Endothelial cell of umbilical vein (primary cell): ENCODE data around the gene SNPH. TPM values are rescaled to one million over a fixed set of nuclear protein-coding genes. Genes with fewer than 3 reads are reported as not detected.

ENCODE experiments used
- BruUV-seq: library from RNA; stranded (reverse); fragments of 400-500 nt; replicated peaks from 2 replicates; lab custom pipeline; 2021; lab: Mats Ljungman, UMichigan
- CTCF ChIA-PET: fragments of 300-600, 350-600 bp; sonication (Branson Sonifier 250); formaldehyde crosslinking; loops from one replicate; lab custom pipeline; 2021; ENCODE audit warnings: antibody characterized with exemption, inconsistent platforms; lab: Charles Lee
- POLR2A ChIA-PET: fragments of 300-600, 350-600 bp; sonication (Branson Sonifier 250); formaldehyde crosslinking; loops from one replicate; lab custom pipeline; 2021; ENCODE audit warnings: antibody characterized with exemption, inconsistent platforms; lab: Charles Lee
- DNase-seq: peaks from one replicate; pipeline ENCODE4 v3.0.0-alpha.2; 2011; ENCODE audit warnings: low read depth, low spot score
- FAIRE-seq: peaks from 2 replicates; lab custom pipeline; 2011; peaks lifted over from hg19 to GRCh38; lab: Jason Lieb, UNC
- H2AFZ ChIP-seq: 2 replicates; pipeline ENCODE4 v1.6.0; 2012; ENCODE audit warnings: low read depth, low read length, control low read depth, inconsistent platforms
- H3K27ac ChIP-seq: 2 replicates; pipeline ENCODE4 v1.5.1; 2011; ENCODE audit warnings: low read depth, mild to moderate bottlenecking, control low read depth, low read length, moderate library complexity; ENCODE audit not compliant: insufficient read depth
- H3K27me3 ChIP-seq, 2 experiments: 2 replicates each; pipeline versions ENCODE4 v1.6.0 to v1.6.1; 2011; ENCODE audit warnings: low read length in 2 of 2, mixed read lengths in 1 of 2; ENCODE audit not compliant: control insufficient read depth in 2 of 2, insufficient read depth in 2 of 2
- H3K36me3 ChIP-seq, 2 experiments: 2 replicates in 1 of 2; 3 replicates in 1 of 2; pipeline ENCODE4 v1.5.1; 2011; ENCODE audit warnings: low read length in 2 of 2, mild to moderate bottlenecking in 1 of 2, moderate library complexity in 1 of 2; ENCODE audit not compliant: control insufficient read depth in 2 of 2, insufficient read depth in 2 of 2; ENCODE audit errors: extremely low read depth in 1 of 2
- H3K4me1 ChIP-seq: 3 replicates; pipeline ENCODE4 v1.5.1; 2011; ENCODE audit warnings: mild to moderate bottlenecking, low read length; ENCODE audit not compliant: control insufficient read depth, insufficient read depth; ENCODE audit errors: extremely low read depth
- H3K4me2 ChIP-seq: 2 replicates; pipeline ENCODE4 v1.6.1; 2011; ENCODE audit warnings: low read length, control low read depth, mixed read lengths; ENCODE audit not compliant: insufficient read depth
- H3K4me3 ChIP-seq, 3 experiments: fragments of 200-600 bp in 1 of 3; sonication (generic), shearing (Covaris generic) in 1 of 3; replicated peaks in 1 of 3; 2 replicates each; pipeline ENCODE4 v1.5.1; 2011 to 2016; ENCODE audit warnings: control low read depth in 3 of 3, low read length in 3 of 3, mild to moderate bottlenecking in 2 of 3, inconsistent platforms in 1 of 3, low read depth in 1 of 3, moderate library complexity in 1 of 3; ENCODE audit not compliant: insufficient read depth in 1 of 3
- H3K79me2 ChIP-seq: 2 replicates; pipeline ENCODE4 v1.6.0; 2012; ENCODE audit warnings: low read length, inconsistent platforms; ENCODE audit not compliant: control insufficient read depth, insufficient read depth
- H3K9ac ChIP-seq: replicated peaks from 2 replicates; pipeline ENCODE3; 2011; ENCODE audit warnings: low read length, control low read depth; ENCODE audit not compliant: insufficient read depth; ENCODE audit errors: extremely low read depth
- H3K9me1 ChIP-seq: replicated peaks from 3 replicates; pipeline ENCODE4 v1.6.0; 2011; ENCODE audit warnings: mild to moderate bottlenecking, low read length; ENCODE audit not compliant: control insufficient read depth, insufficient read depth; ENCODE audit errors: extremely low read depth
- H3K9me3 ChIP-seq: replicated peaks from 2 replicates; pipeline ENCODE4 v1.5.1; 2012; ENCODE audit warnings: low read length, inconsistent platforms; ENCODE audit not compliant: control insufficient read depth, insufficient read depth
- H4K20me1 ChIP-seq: replicated peaks from 2 replicates; pipeline ENCODE3; 2011; ENCODE audit warnings: mild to moderate bottlenecking, low read length; ENCODE audit not compliant: control insufficient read depth, insufficient read depth; ENCODE audit errors: extremely low read depth
- EZH2 ChIP-seq: IDR thresholded peaks from 2 replicates; pipeline ENCODE4 v1.6.1; 2012; ENCODE audit warnings: borderline replicate concordance, low read depth, mild to moderate bottlenecking, moderate library complexity, low read length, inconsistent platforms; ENCODE audit not compliant: severe bottlenecking
- FOS ChIP-seq: IDR thresholded peaks from 2 replicates; pipeline ENCODE4 v1.6.1; 2011; ENCODE audit warnings: mild to moderate bottlenecking, low read length, moderate library complexity, borderline replicate concordance; ENCODE audit not compliant: insufficient read depth
- GATA2 ChIP-seq: IDR thresholded peaks from 2 replicates; pipeline ENCODE4 v1.7.0; 2011; ENCODE audit warnings: low read depth, mild to moderate bottlenecking, moderate library complexity, mixed read lengths, low read length; ENCODE audit not compliant: insufficient read length, insufficient read depth
- JUN ChIP-seq: IDR thresholded peaks from 2 replicates; pipeline ENCODE4 v1.6.1; 2011; ENCODE audit warnings: borderline replicate concordance, low read depth; ENCODE audit not compliant: insufficient read length, insufficient read depth
- MYC ChIP-seq: IDR thresholded peaks from one replicate; pipeline ENCODE4 v1.6.1; 2011; ENCODE audit warnings: mild to moderate bottlenecking, low read depth, low read length
- POLR2A ChIP-seq: IDR thresholded peaks from 2 replicates; pipeline ENCODE4 v1.6.1; 2012; ENCODE audit warnings: low read depth, mild to moderate bottlenecking, control low read depth, low read length
- POLR2AphosphoS5 ChIP-seq: IDR thresholded peaks from 2 replicates; pipeline ENCODE4 v1.6.1; 2012; ENCODE audit warnings: low read depth, mild to moderate bottlenecking, control low read depth, low read length, moderate library complexity; ENCODE audit not compliant: insufficient read depth
- dilution Hi-C: fragments of 300-500 bp; cut with MboI; formaldehyde crosslinking; loops from one replicate; pipeline ENCODE4 v1.15.0; 2019; ENCODE audit warnings: low sequenced_read_pairs; ENCODE audit not compliant: extremely low pct_ligation_motif_present
- intact Hi-C: fragments of 100-400 bp; cut with micrococcal nuclease; formaldehyde crosslinking; loops from one replicate; pipeline ENCODE4 v1.10.0; 2022
- polyA plus RNA-seq, 4 experiments: library from polyadenylated mRNA; depleted of rRNA in 3 of 4; stranded (reverse) in 3 of 4; unstranded in 1 of 4; fragments of >200 nt; gene quantifications; 2 replicates each; pipeline versions ENCODE4 v1.2.1 to v1.2.3, GENCODE V29; 2011 to 2012; ENCODE audit warnings: missing spikeins in 1 of 4
- total RNA-seq: library from RNA; stranded (reverse); gene quantifications from 2 replicates; pipeline ENCODE4 v1.2.3, GENCODE V29; 2021
- TF ChIP-seq, protein P1 (sequence below), 2 donors: IDR thresholded peaks; 1 replicate in 1 of 2; 2 replicates in 1 of 2; pipeline ENCODE4 v1.5.1; 2011; ENCODE audit warnings: low read length in 2 of 2, mild to moderate bottlenecking in 2 of 2, moderate library complexity in 2 of 2, control low read depth in 1 of 2, inconsistent platforms in 1 of 2, low read depth in 1 of 2; ENCODE audit not compliant: insufficient read depth in 1 of 2; ENCODE audit errors: extremely low read depth in 1 of 2
- TF ChIP-seq, protein P2 (sequence below): IDR thresholded peaks from 2 replicates; pipeline ENCODE4 v1.6.1; 2011; ENCODE audit not compliant: insufficient read depth, insufficient read length

The SNPH gene
- total and polyA plus RNA-seq, 2 donors (not counting 3 experiments of a cell fraction or from before 2014, with no cell fraction given): 2.3 to 5.5 TPM

DNA sequence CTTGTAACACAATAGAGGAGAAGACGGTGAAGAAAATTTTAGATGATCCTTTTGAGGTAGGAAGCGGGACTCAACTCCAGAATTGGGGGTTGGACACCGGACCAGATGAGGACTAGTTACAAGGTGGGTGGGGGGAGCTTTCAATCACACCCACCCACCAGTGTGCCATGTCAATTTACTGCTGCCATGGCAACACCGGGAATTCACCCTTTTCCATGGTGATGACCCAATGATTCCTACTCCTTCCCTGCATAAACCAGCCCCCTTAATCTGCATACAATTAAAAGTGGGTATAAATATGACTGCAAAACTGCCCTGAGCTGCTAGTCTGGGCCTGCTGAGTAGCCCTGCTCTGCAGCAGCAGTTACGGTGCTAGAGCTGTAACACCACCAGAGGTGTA lies 25.5 kb upstream of the SNPH start:
- POLR2A ChIA-PET: no interaction called here
- dilution Hi-C loops: no loop called here
- no peak for FAIRE-seq

More for the DNA sequence above, 25.5 kb upstream of the SNPH start:
- Histone ChIP-seq H4K20me1 (no peaks in the 10 kb centered on the region), H3K36me3 (no peaks in the 10 kb centered on the region), H3K9me3 (no peaks in the 10 kb centered on the region), H3K4me2 (no peak overlapping the region), H2AFZ (no peak overlapping the region), H3K4me3 (no peak overlapping the region), H3K27me3 (no peaks in the 10 kb centered on the region), H3K9me1 (no peaks in the 10 kb centered on the region), H3K79me2 (no peaks in the 10 kb centered on the region), H3K9ac (no peak overlapping the region), H3K27ac (no peak overlapping the region), H3K4me1 (peaks cover 24% of the 10 kb centered on the region)
- TF ChIP-seq MYC: no peak
- TF ChIP-seq POLR2AphosphoS5: no peak
- no peak for TF ChIP-seq FOS
- TF ChIP-seq, protein P1, sequence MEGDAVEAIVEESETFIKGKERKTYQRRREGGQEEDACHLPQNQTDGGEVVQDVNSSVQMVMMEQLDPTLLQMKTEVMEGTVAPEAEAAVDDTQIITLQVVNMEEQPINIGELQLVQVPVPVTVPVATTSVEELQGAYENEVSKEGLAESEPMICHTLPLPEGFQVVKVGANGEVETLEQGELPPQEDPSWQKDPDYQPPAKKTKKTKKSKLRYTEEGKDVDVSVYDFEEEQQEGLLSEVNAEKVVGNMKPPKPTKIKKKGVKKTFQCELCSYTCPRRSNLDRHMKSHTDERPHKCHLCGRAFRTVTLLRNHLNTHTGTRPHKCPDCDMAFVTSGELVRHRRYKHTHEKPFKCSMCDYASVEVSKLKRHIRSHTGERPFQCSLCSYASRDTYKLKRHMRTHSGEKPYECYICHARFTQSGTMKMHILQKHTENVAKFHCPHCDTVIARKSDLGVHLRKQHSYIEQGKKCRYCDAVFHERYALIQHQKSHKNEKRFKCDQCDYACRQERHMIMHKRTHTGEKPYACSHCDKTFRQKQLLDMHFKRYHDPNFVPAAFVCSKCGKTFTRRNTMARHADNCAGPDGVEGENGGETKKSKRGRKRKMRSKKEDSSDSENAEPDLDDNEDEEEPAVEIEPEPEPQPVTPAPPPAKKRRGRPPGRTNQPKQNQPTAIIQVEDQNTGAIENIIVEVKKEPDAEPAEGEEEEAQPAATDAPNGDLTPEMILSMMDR (IDR thresholded peaks at IDR 0.05; ENCODE audit: extremely low read depth in 1 of 2, insufficient read depth in 1 of 2, low read depth in 1 of 2, low read length in 2 of 2): no peak
- no peak for TF ChIP-seq POLR2A
- no peak for TF ChIP-seq GATA2
- no peak for TF ChIP-seq EZH2
- TF ChIP-seq, protein P2, sequence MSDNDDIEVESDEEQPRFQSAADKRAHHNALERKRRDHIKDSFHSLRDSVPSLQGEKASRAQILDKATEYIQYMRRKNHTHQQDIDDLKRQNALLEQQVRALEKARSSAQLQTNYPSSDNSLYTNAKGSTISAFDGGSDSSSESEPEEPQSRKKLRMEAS: no peak
- no peak for TF ChIP-seq JUN
- CTCF ChIA-PET: interaction anchor here (2.3 kb wide), 1 partner anchor 26 kb away, joined by 9 read pairs; the partner anchor contains the start of gene SNPH
- no TSS peak for BruUV-seq
- intact Hi-C loops: no loop called here
- no peak for DNase-seq
